OCI-LY7 (cell line): Measurements from ENCODE around the gene CXCR5. TPM values are rescaled to one million over a fixed set of nuclear protein-coding genes. Genes with fewer than 3 reads are reported as not detected.

Experiments
- BruUV-seq: library from RNA; stranded (reverse); fragments of 400-500 nt; replicated peaks from 2 replicates; lab custom pipeline; 2021; lab: Mats Ljungman, UMichigan
- CTCF ChIA-PET: fragments of 300-600 bp; sonication (Branson Sonifier 250); formaldehyde crosslinking; loops from one replicate; lab custom pipeline; 2022; ENCODE audit warnings: antibody characterized with exemption; ENCODE audit not compliant: unreplicated experiment; lab: Charles Lee
- POLR2A ChIA-PET: fragments of 300-600 bp; sonication (Branson Sonifier 250); formaldehyde crosslinking; loops from one replicate; lab custom pipeline; 2022; ENCODE audit warnings: antibody characterized with exemption; lab: Charles Lee
- DNase-seq: peaks from one replicate; pipeline ENCODE4 v3.0.0-alpha.2; 2015; ENCODE audit warnings: low spot score
- H2AFZ ChIP-seq: fragments of 200-600 bp; sonication (generic), shearing (Covaris generic); 2 replicates; pipeline ENCODE4 v1.6.1; 2014; ENCODE audit warnings: mild to moderate bottlenecking, antibody characterized with exemption, low read length, moderate library complexity
- H3K27ac ChIP-seq: fragments of 200-600 bp; sonication (generic); 2 replicates; pipeline ENCODE4 v1.5.1; 2014; ENCODE audit warnings: mixed run types, low read depth, mild to moderate bottlenecking, moderate library complexity, low read length, inconsistent platforms; ENCODE audit not compliant: poor library complexity, severe bottlenecking
- H3K36me3 ChIP-seq: fragments of 200-600 bp; sonication (generic); 2 replicates; pipeline ENCODE4 v1.6.1; 2014; ENCODE audit warnings: mild to moderate bottlenecking, antibody characterized with exemption, low read length, moderate library complexity, mixed read lengths; ENCODE audit not compliant: insufficient read depth
- H3K4me1 ChIP-seq: fragments of 200-600 bp; sonication (generic); 2 replicates; pipeline ENCODE4 v1.5.1; 2014; ENCODE audit warnings: mild to moderate bottlenecking, low read length; ENCODE audit not compliant: insufficient read depth, poor library complexity, severe bottlenecking
- H3K4me2 ChIP-seq: fragments of 200-600 bp; sonication (generic); 2 replicates; pipeline ENCODE4 v1.6.1; 2014; ENCODE audit warnings: mild to moderate bottlenecking, low read length
- H3K4me3 ChIP-seq: fragments of 200-600 bp; sonication (generic); 2 replicates; pipeline ENCODE4 v1.5.1; 2014; ENCODE audit warnings: mild to moderate bottlenecking, low read depth, low read length; ENCODE audit not compliant: poor library complexity, severe bottlenecking
- H3K79me2 ChIP-seq: fragments of 200-600 bp; sonication (generic); 2 replicates; pipeline ENCODE4 v1.6.1; 2016; ENCODE audit warnings: low read depth, mild to moderate bottlenecking, low read length, moderate library complexity, mixed read lengths; ENCODE audit not compliant: insufficient read depth
- H3K9me2 ChIP-seq: fragments of 200-600 bp; sonication (generic); 2 replicates; pipeline ENCODE4 v1.6.1; 2016; ENCODE audit warnings: mild to moderate bottlenecking, low read length, mixed read lengths; ENCODE audit not compliant: insufficient read depth
- H3K9me3 ChIP-seq: fragments of 200-600 bp; sonication (generic); 2 replicates; pipeline ENCODE4 v1.6.1; 2014; ENCODE audit warnings: mild to moderate bottlenecking, mixed run types, low read length, mixed read lengths
- H4K20me1 ChIP-seq: fragments of 200-600 bp; sonication (generic); 2 replicates; pipeline ENCODE4 v1.6.1; 2014; ENCODE audit warnings: mild to moderate bottlenecking, antibody characterized with exemption, low read length, moderate library complexity, mixed read lengths; ENCODE audit not compliant: insufficient read depth
- CTCF ChIP-seq: fragments of 200-600 bp; sonication (generic); conservative IDR thresholded peaks from 2 replicates; pipeline ENCODE4 v1.5.1; 2014; ENCODE audit warnings: mild to moderate bottlenecking, antibody characterized with exemption, low read length, moderate library complexity, mixed read lengths
- EZH2phosphoT487 ChIP-seq: fragments of 200-600 bp; sonication (generic); IDR thresholded peaks from 2 replicates; pipeline ENCODE4 v1.6.1; 2018; ENCODE audit warnings: low read depth, borderline replicate concordance, mild to moderate bottlenecking, mixed run types, antibody characterized with exemption, low read length, moderate library complexity, mixed read lengths
- intact Hi-C: fragments of 100-400 bp; cut with micrococcal nuclease; formaldehyde crosslinking; loops from one replicate; pipeline ENCODE4 v1.10.0; 2022; ENCODE audit not compliant: unreplicated experiment
- total RNA-seq, 2 experiments: library from RNA; depleted of rRNA in 1 of 2; stranded (reverse); fragments of >200 nt in 1 of 2; shearing (Covaris generic) in 1 of 2; gene quantifications; 2 replicates each; pipeline ENCODE4 v1.2.3, GENCODE V29; 2014 to 2022

The CXCR5 gene
- total RNA-seq, 2 experiments from 2014 or later = 3.3 to 7.3 TPM

- no peaks in the 10 kb centered on the region for H4K20me1 ChIP-seq
These were observed 18.9 kb downstream of the CXCR5 start for GRCh38 chr11:118902336-118903203.

GRCh38 chr11:118903204-118904015 lies 19.7 kb downstream of the CXCR5 start:
- no TSS peak for BruUV-seq
- H3K27ac ChIP-seq = no peak overlapping the region
- H3K4me1 ChIP-seq = peaks cover 26% of the 10 kb centered on the region
- no peaks in the 10 kb centered on the region for H3K9me2 ChIP-seq
- no peaks in the 10 kb centered on the region for H3K79me2 ChIP-seq
- no peak for TF ChIP-seq EZH2phosphoT487
- no peaks in the 10 kb centered on the region for H3K9me3 ChIP-seq
- ChIA-PET POLR2A (interaction anchor here (0.8 to 1.2 kb wide), 2 partner anchors 9 to 116 kb away, joined by 3 read pairs; no protein-coding TSS in a partner anchor), CTCF (interaction anchor here (0.5 kb wide), 1 partner anchor 27 kb away, joined by 8 read pairs; no protein-coding TSS in a partner anchor)
- no peak overlapping the region for H2AFZ ChIP-seq
- H3K36me3 ChIP-seq = peaks cover 29% of the 10 kb centered on the region
- no peaks in the 10 kb centered on the region for H4K20me1 ChIP-seq
- no peak overlapping the region for H3K4me2 ChIP-seq
- no peak overlapping the region for H3K4me3 ChIP-seq
- intact Hi-C loops = no loop called here
- DNase-seq = no peak

More at GRCh38 chr11:118902336-118903203, 18.9 kb downstream of the CXCR5 start:
- Histone ChIP-seq H2AFZ (no peak overlapping the region), H3K4me2 (no peak overlapping the region), H3K36me3 (peaks cover 29% of the 10 kb centered on the region), H3K9me3 (no peaks in the 10 kb centered on the region), H3K79me2 (no peaks in the 10 kb centered on the region), H3K4me1 (peaks cover 30% of the 10 kb centered on the region), H3K9me2 (no peaks in the 10 kb centered on the region), H3K27ac (no peak overlapping the region), H3K4me3 (no peak overlapping the region)
- TF ChIP-seq EZH2phosphoT487 (no peak), CTCF (no peak)
- POLR2A ChIA-PET = interaction anchor here (1.2 kb wide), 1 partner anchor 10 kb away, joined by 3 read pairs; no protein-coding TSS in a partner anchor
- intact Hi-C loops = no loop called here
- CTCF ChIA-PET = no interaction called here
- BruUV-seq = no TSS peak
- no peak for DNase-seq
